WTC11 (cell line): ENCODE measurements around the gene CCDC117. TPM values are rescaled to one million over a fixed set of nuclear protein-coding genes. Genes with fewer than 3 reads are reported as not detected.

Experiments used
- ATAC-seq: fragments of 200-7000 bp; cut with Tn5 transposase; 2 replicates; pipeline ENCODE4 v1.10.0; 2021; ENCODE audit warnings: mild to moderate bottlenecking, moderate library complexity
- CTCF ChIA-PET: fragments of 300-600 bp; sonication (Branson Sonifier 250); formaldehyde crosslinking; loops from one replicate; lab custom pipeline; 2021; ENCODE audit warnings: antibody characterized with exemption; lab: Charles Lee
- POLR2A ChIA-PET: fragments of 350-600 bp; sonication (Branson Sonifier 250); formaldehyde crosslinking; loops from one replicate; lab custom pipeline; 2021; ENCODE audit warnings: antibody characterized with exemption; lab: Charles Lee
- DNase-seq: peaks from one replicate; pipeline ENCODE4 v3.0.0; 2021; ENCODE audit warnings: low spot score
- H3K27ac Mint-ChIP-seq: 2 replicates; pipeline ENCODE4 v1.8.0; 2021; ENCODE audit warnings: mixed read lengths
- H3K27me3 Mint-ChIP-seq: 2 replicates; pipeline ENCODE4 v1.8.0; 2021; ENCODE audit warnings: low read depth, mild to moderate bottlenecking, moderate library complexity, mixed read lengths
- H3K36me3 Mint-ChIP-seq: 2 replicates; pipeline ENCODE4 v1.8.0; 2021; ENCODE audit warnings: mixed read lengths
- H3K4me1 Mint-ChIP-seq: 2 replicates; pipeline ENCODE4 v1.8.0; 2022; ENCODE audit warnings: mixed read lengths
- H3K4me3 Mint-ChIP-seq: 2 replicates; pipeline ENCODE4 v1.8.0; 2021; ENCODE audit warnings: mild to moderate bottlenecking, moderate library complexity, mixed read lengths
- H3K9me3 Mint-ChIP-seq: 2 replicates; pipeline ENCODE4 v1.8.0; 2021; ENCODE audit warnings: mixed read lengths
- GRHL2 ChIP-seq: fragments of 250-450 bp; sonication (Bioruptor Pico); IDR thresholded peaks from 2 replicates; pipeline ENCODE4 v1.8.0; 2022; ENCODE audit warnings: mild to moderate bottlenecking, moderate library complexity; ENCODE audit not compliant: insufficient replicate concordance, severe bottlenecking
- IRF2 ChIP-seq: sonication (generic); formaldehyde crosslinking; IDR thresholded peaks from 2 replicates; pipeline ENCODE4 v1.8.0; 2022; ENCODE audit warnings: low read depth, missing genetic modification reagents, borderline replicate concordance
- PRRX2 ChIP-seq: fragments of 250-450 bp; sonication (Bioruptor Pico); IDR thresholded peaks from 2 replicates; pipeline ENCODE4 v1.8.0; 2021; ENCODE audit warnings: mild to moderate bottlenecking
- ZNF232 ChIP-seq: sonication (generic); formaldehyde crosslinking; IDR thresholded peaks from 2 replicates; pipeline ENCODE4 v1.8.0; 2022; ENCODE audit warnings: mild to moderate bottlenecking, missing genetic modification reagents
- ZNF317 ChIP-seq: sonication (generic); formaldehyde crosslinking; IDR thresholded peaks from 2 replicates; pipeline ENCODE4 v1.8.1; 2023; ENCODE audit warnings: low read depth, mild to moderate bottlenecking, moderate library complexity, missing genetic modification reagents, borderline replicate concordance
- total RNA-seq: library from RNA; stranded (reverse); gene quantifications from 3 replicates; pipeline ENCODE4 v1.2.3, GENCODE V29; 2021
- TF ChIP-seq, protein P1 (sequence below): sonication (generic); formaldehyde crosslinking; IDR thresholded peaks from 2 replicates; pipeline ENCODE4 v1.8.0; 2022; ENCODE audit warnings: mild to moderate bottlenecking, missing genetic modification reagents
- TF ChIP-seq, protein P2 (sequence below): sonication (generic); formaldehyde crosslinking; IDR thresholded peaks from 2 replicates; pipeline ENCODE4 v1.8.1; 2022; ENCODE audit warnings: missing genetic modification reagents, borderline replicate concordance
- TF ChIP-seq, protein P3 (sequence below): sonication (generic); formaldehyde crosslinking; IDR thresholded peaks from 2 replicates; pipeline ENCODE4 v1.8.1; 2023; ENCODE audit warnings: mild to moderate bottlenecking, missing genetic modification reagents, moderate library complexity
- TF ChIP-seq, protein P4 (sequence below): sonication (generic); formaldehyde crosslinking; conservative IDR thresholded peaks from 2 replicates; pipeline ENCODE4 v1.8.1; 2022; ENCODE audit warnings: mild to moderate bottlenecking, missing genetic modification reagents
- TF ChIP-seq, protein P5 (sequence below): sonication (generic); formaldehyde crosslinking; conservative IDR thresholded peaks from 2 replicates; pipeline ENCODE4 v1.8.1; 2023; ENCODE audit warnings: mild to moderate bottlenecking, low read depth, missing genetic modification reagents, moderate library complexity
- TF ChIP-seq, protein P6 (sequence below): sonication (generic); formaldehyde crosslinking; IDR thresholded peaks from 2 replicates; pipeline ENCODE4 v1.8.0; 2023; ENCODE audit warnings: missing genetic modification reagents, mild to moderate bottlenecking, borderline replicate concordance
- TF ChIP-seq, protein P7 (sequence below): sonication (generic); formaldehyde crosslinking; IDR thresholded peaks from 2 replicates; pipeline ENCODE4 v1.8.1; 2022; ENCODE audit warnings: mild to moderate bottlenecking, moderate library complexity, missing genetic modification reagents
- TF ChIP-seq, protein P8 (sequence below): sonication (generic); formaldehyde crosslinking; IDR thresholded peaks from 2 replicates; pipeline ENCODE4 v1.8.1; 2023; ENCODE audit warnings: mild to moderate bottlenecking, missing genetic modification reagents, moderate library complexity
- TF ChIP-seq, protein P9 (sequence below): fragments of 250-450 bp; sonication (Bioruptor Pico); conservative IDR thresholded peaks from 2 replicates; pipeline ENCODE4 v1.9.0; 2021; ENCODE audit warnings: mild to moderate bottlenecking

CCDC117 gene
- total RNA-seq, 1 experiment from 2014 or later: 39.0 TPM

DNA sequence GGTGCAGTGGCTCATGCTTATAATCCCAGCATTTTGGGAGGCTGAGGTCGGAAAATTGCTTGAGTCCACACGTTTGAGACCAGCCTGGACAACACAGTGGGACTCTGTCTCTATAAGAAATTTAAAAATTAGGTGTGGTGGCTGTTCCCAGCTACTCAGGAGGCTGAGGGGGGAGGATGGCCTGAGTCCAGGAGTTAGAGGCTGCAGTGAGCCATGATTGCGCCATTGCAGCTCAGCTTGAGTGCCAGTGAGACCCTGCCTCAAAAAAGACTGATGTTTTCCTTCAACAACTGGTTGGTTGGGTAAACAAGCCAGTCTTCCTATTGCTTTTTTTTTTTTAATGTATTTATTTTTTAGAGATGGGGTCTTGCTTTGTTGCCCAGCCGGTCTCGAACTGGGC is 18.6 kb downstream of the CCDC117 start:
- no peak overlapping the region for H3K27ac Mint-ChIP-seq
- ChIA-PET POLR2A (no interaction called here), CTCF (interaction anchor here (0.6 kb wide), 1 partner anchor 51 kb away, joined by 3 read pairs; no protein-coding TSS in a partner anchor)
- no peaks in the 10 kb centered on the region for H3K27me3 Mint-ChIP-seq
- H3K4me1 Mint-ChIP-seq: no peaks in the 10 kb centered on the region
- no peak overlapping the region for H3K4me3 Mint-ChIP-seq
- H3K36me3 Mint-ChIP-seq: peaks cover 52% of the 10 kb centered on the region
- DNase-seq (no peak), ATAC-seq (no peak)
- H3K9me3 Mint-ChIP-seq: no peaks in the 10 kb centered on the region
- TF ChIP-seq, protein P1, sequence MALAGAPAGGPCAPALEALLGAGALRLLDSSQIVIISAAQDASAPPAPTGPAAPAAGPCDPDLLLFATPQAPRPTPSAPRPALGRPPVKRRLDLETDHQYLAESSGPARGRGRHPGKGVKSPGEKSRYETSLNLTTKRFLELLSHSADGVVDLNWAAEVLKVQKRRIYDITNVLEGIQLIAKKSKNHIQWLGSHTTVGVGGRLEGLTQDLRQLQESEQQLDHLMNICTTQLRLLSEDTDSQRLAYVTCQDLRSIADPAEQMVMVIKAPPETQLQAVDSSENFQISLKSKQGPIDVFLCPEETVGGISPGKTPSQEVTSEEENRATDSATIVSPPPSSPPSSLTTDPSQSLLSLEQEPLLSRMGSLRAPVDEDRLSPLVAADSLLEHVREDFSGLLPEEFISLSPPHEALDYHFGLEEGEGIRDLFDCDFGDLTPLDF (CRISPR knock-in tag): no peak
- no peak for TF ChIP-seq PRRX2 (CRISPR knock-in tag)
- TF ChIP-seq, protein P2, sequence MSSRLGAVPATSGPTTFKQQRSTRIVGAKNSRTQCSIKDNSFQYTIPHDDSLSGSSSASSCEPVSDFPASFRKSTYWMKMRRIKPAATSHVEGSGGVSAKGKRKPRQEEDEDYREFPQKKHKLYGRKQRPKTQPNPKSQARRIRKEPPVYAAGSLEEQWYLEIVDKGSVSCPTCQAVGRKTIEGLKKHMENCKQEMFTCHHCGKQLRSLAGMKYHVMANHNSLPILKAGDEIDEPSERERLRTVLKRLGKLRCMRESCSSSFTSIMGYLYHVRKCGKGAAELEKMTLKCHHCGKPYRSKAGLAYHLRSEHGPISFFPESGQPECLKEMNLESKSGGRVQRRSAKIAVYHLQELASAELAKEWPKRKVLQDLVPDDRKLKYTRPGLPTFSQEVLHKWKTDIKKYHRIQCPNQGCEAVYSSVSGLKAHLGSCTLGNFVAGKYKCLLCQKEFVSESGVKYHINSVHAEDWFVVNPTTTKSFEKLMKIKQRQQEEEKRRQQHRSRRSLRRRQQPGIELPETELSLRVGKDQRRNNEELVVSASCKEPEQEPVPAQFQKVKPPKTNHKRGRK (CRISPR knock-in tag): no peak
- TF ChIP-seq, protein P3, sequence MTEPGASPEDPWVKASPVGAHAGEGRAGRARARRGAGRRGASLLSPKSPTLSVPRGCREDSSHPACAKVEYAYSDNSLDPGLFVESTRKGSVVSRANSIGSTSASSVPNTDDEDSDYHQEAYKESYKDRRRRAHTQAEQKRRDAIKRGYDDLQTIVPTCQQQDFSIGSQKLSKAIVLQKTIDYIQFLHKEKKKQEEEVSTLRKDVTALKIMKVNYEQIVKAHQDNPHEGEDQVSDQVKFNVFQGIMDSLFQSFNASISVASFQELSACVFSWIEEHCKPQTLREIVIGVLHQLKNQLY (CRISPR knock-in tag): no peak
- TF ChIP-seq, protein P4, sequence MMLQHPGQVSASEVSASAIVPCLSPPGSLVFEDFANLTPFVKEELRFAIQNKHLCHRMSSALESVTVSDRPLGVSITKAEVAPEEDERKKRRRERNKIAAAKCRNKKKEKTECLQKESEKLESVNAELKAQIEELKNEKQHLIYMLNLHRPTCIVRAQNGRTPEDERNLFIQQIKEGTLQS (CRISPR knock-in tag): no peak
- TF ChIP-seq, protein P5, sequence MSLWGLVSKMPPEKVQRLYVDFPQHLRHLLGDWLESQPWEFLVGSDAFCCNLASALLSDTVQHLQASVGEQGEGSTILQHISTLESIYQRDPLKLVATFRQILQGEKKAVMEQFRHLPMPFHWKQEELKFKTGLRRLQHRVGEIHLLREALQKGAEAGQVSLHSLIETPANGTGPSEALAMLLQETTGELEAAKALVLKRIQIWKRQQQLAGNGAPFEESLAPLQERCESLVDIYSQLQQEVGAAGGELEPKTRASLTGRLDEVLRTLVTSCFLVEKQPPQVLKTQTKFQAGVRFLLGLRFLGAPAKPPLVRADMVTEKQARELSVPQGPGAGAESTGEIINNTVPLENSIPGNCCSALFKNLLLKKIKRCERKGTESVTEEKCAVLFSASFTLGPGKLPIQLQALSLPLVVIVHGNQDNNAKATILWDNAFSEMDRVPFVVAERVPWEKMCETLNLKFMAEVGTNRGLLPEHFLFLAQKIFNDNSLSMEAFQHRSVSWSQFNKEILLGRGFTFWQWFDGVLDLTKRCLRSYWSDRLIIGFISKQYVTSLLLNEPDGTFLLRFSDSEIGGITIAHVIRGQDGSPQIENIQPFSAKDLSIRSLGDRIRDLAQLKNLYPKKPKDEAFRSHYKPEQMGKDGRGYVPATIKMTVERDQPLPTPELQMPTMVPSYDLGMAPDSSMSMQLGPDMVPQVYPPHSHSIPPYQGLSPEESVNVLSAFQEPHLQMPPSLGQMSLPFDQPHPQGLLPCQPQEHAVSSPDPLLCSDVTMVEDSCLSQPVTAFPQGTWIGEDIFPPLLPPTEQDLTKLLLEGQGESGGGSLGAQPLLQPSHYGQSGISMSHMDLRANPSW (CRISPR knock-in tag): no peak

DNA sequence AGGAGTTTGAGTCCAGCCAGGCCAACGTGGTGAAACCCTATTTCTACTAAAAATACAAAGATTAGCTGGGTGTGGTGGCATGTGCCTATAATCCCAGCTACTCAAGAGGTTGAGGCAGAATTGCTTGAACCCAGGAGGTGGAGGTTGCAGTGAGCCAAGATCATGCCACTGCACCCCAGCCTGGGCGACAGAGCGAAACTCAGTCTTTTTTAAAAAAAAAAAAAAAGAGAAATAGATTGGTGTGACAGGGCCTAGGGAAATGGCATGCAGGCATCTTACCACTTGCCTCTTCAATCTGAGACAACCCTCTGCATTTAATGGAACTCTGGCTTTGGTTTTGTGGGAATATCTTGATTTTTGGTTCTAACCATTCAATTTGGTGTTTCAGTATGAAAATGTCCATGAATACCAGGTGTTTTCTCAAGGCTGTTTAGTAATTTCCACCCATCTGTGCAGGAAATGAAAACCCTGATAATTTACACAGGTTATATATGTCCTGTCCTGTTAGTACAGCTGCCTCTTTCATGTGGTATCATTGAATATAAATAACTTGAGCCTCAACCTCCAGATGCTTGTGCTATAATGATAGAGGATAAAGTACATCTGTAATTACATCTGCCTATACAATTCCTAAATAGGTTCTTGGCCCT is 19.5 kb downstream of the CCDC117 start:
- H3K36me3 Mint-ChIP-seq: peaks cover 56% of the 10 kb centered on the region
- ATAC-seq: no peak
- DNase-seq: no peak
- no peak overlapping the region for H3K4me3 Mint-ChIP-seq
- POLR2A ChIA-PET: interaction anchor here (0.6 kb wide), 1 partner anchor 11 kb away, joined by 5 read pairs; no protein-coding TSS in a partner anchor
- H3K9me3 Mint-ChIP-seq: no peaks in the 10 kb centered on the region
- CTCF ChIA-PET: no interaction called here
- H3K27me3 Mint-ChIP-seq: no peaks in the 10 kb centered on the region
- H3K4me1 Mint-ChIP-seq: no peaks in the 10 kb centered on the region
- H3K27ac Mint-ChIP-seq: peak overlapping the region; percentile 83
- TF ChIP-seq, protein P4 (CRISPR knock-in tag): no peak
- TF ChIP-seq, protein P6, sequence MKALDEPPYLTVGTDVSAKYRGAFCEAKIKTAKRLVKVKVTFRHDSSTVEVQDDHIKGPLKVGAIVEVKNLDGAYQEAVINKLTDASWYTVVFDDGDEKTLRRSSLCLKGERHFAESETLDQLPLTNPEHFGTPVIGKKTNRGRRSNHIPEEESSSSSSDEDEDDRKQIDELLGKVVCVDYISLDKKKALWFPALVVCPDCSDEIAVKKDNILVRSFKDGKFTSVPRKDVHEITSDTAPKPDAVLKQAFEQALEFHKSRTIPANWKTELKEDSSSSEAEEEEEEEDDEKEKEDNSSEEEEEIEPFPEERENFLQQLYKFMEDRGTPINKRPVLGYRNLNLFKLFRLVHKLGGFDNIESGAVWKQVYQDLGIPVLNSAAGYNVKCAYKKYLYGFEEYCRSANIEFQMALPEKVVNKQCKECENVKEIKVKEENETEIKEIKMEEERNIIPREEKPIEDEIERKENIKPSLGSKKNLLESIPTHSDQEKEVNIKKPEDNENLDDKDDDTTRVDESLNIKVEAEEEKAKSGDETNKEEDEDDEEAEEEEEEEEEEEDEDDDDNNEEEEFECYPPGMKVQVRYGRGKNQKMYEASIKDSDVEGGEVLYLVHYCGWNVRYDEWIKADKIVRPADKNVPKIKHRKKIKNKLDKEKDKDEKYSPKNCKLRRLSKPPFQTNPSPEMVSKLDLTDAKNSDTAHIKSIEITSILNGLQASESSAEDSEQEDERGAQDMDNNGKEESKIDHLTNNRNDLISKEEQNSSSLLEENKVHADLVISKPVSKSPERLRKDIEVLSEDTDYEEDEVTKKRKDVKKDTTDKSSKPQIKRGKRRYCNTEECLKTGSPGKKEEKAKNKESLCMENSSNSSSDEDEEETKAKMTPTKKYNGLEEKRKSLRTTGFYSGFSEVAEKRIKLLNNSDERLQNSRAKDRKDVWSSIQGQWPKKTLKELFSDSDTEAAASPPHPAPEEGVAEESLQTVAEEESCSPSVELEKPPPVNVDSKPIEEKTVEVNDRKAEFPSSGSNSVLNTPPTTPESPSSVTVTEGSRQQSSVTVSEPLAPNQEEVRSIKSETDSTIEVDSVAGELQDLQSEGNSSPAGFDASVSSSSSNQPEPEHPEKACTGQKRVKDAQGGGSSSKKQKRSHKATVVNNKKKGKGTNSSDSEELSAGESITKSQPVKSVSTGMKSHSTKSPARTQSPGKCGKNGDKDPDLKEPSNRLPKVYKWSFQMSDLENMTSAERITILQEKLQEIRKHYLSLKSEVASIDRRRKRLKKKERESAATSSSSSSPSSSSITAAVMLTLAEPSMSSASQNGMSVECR (CRISPR knock-in tag): no peak
- TF ChIP-seq, protein P7, sequence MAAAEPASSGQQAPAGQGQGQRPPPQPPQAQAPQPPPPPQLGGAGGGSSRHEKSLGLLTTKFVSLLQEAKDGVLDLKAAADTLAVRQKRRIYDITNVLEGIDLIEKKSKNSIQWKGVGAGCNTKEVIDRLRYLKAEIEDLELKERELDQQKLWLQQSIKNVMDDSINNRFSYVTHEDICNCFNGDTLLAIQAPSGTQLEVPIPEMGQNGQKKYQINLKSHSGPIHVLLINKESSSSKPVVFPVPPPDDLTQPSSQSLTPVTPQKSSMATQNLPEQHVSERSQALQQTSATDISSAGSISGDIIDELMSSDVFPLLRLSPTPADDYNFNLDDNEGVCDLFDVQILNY: no peak
- TF ChIP-seq, protein P1 (CRISPR knock-in tag): no peak
- TF ChIP-seq GRHL2 (CRISPR knock-in tag): no peak
- TF ChIP-seq, protein P8, sequence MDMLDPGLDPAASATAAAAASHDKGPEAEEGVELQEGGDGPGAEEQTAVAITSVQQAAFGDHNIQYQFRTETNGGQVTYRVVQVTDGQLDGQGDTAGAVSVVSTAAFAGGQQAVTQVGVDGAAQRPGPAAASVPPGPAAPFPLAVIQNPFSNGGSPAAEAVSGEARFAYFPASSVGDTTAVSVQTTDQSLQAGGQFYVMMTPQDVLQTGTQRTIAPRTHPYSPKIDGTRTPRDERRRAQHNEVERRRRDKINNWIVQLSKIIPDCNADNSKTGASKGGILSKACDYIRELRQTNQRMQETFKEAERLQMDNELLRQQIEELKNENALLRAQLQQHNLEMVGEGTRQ (CRISPR knock-in tag): no peak
- TF ChIP-seq ZNF317 (CRISPR knock-in tag): no peak
- TF ChIP-seq ZNF232 (CRISPR knock-in tag): no peak
- TF ChIP-seq, protein P9, sequence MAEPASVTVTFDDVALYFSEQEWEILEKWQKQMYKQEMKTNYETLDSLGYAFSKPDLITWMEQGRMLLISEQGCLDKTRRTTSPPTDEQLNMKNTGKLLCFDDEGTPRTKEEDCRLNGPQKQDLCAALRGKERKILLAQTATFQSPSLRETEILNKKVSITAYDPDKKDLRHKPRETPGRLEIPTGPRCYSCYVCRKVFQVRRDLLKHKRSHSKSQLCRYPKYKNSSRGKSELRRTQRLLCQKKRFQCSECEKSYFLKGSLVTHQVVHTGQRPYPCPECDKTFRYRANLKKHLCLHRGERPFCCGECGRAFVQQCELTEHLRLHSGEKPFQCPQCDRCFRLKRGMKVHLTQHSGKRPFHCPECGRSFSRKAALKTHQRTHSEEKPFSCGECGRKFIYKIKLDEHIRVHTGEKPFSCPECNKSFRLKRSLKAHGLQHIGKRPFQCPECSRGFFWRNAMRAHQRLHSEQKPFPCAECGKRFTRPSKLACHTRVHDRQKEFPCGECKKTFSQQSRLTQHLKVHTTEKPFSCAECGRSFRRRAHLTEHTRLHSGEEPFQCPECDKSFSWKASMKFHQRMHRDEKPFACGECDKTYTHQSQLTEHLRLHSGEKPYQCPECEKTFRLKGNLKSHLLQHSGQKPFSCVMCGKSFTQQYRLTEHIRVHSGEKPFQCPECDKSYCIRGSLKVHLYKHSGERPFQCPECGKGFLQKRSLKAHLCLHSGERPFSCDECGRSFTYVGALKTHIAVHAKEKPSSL (CRISPR knock-in tag): no peak
- TF ChIP-seq IRF2: no peak
